Measurements from ENCODE around the gene SIGLEC10. TPM values are rescaled to one million over a fixed set of nuclear protein-coding genes. Genes with fewer than 3 reads are reported as not detected.

The SIGLEC10 gene
- total RNA-seq, 2 donors from 2014 or later: 0.32 TPM; not detected in 1

DNA sequence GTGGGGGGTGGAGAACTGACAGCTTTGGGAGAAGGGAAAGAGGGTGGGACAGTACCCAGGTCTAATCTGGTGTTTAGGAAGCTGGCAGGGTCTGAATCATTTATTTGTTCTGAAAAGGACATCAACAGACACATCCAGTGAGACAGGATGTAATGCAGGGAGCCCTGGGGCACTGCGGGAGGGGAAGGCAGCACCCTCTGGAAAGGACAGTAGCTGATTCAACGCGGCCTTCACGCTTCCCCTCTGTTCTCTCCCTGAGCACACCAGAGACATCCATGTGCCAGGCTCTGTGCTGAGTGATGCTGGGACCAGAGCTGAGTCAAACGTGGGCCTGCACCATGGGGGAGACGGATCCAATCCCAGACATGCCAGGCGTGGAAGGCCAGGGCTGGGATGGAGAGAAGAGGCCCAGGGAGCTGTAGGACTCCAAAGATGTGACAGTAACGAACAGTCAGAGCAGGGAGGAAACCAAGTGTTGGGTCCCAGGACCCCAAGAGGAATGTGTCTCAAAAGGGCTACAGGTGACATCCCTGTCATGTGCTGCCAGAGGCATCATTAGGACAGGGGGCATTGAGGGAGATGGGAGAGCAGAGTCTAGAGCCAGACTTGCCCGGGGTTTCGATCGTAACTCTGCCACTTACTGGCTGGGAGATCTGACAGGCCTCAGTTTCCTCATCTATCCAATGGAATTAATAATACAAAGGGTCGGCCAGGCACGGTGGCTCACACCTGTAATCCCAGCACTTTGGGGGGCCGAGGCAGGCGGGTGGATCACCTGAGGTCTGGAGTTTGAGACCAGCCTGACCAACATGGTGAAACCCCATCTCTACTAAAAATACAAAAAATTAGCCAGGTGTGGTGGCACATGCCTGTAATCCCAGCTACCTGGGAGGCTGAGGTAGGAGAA is 53.0 kb downstream of the SIGLEC10 start:
- H3K27ac Mint-ChIP-seq: peak overlapping the region; percentile 96 to 99

DNA sequence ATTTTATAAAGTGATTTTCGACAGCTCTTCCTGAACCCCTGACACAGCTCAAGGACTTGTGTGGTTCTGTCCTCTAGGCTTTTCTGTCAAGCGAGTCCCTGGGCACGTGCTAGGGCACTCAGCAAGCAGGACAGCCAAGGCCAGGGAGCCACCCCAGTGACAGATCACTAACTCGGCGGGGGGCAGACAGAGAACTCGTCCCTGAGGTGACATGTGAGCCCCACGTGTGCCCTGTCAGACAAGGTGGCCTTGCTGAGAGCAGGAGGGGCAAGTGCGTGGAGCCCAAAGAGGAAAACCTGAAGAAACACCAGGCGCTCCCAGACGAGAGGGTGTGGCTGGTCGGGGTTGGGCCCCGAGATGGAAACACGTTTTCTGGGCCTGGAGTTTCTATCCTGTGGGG is 56.2 kb downstream of the SIGLEC10 start:
- Mint-ChIP-seq H3K36me3 (peaks cover 18 to 22% of the 10 kb centered on the region in 2 donors), H3K27ac (no peak overlapping the region), H3K9me3 (no peaks in the 10 kb centered on the region)
- DNase-seq (ENCODE audit: low spot score in 2 of 2) (no peak), ATAC-seq (no peak)

More for the DNA sequence above, 53.0 kb downstream of the SIGLEC10 start:
- no peak for ATAC-seq
- Mint-ChIP-seq H3K36me3 (peaks cover 27 to 28% of the 10 kb centered on the region in 2 donors), H3K9me3 (no peaks in the 10 kb centered on the region)
- DNase-seq (ENCODE audit: low spot score in 2 of 2): no peak

Other genes with a start within 250 kb of the SIGLEC10 start
- 1 to 10 TPM in 1 of 2 donors, under 1 TPM in 1; 0.91 to 2.9 TPM for gene CD33, start 192.6 kb downstream of the SIGLEC10 start, total RNA-seq
- not detected for gene SIGLECL1, start 166.6 kb downstream of the SIGLEC10 start, total RNA-seq
- under 1 TPM in 1 of 2 donors, not detected in 1; 0.16 TPM for gene IGLON5, start 106.0 kb downstream of the SIGLEC10 start, total RNA-seq
- 1 to 10 TPM; 3.0 to 6.4 TPM for gene VSIG10L, start 75.5 kb downstream of the SIGLEC10 start, total RNA-seq
- gene ETFB, start 51.3 kb downstream of the SIGLEC10 start, total RNA-seq: 100 to 1,000 TPM; 147 to 153 TPM
- gene CLDND2, start 48.6 kb downstream of the SIGLEC10 start, total RNA-seq: 1 to 10 TPM; 1.8 to 4.7 TPM
- gene NKG7, start 45.0 kb downstream of the SIGLEC10 start, total RNA-seq: 10 to 100 TPM; 63.9 to 92.4 TPM
- 1 to 10 TPM in 1 of 2 donors, not detected in 1; 1.2 TPM for gene LIM2, start 29.7 kb downstream of the SIGLEC10 start, total RNA-seq
- not detected for gene C19orf84, start 27.1 kb downstream of the SIGLEC10 start, total RNA-seq
- not detected for gene SIGLEC8, start 40.8 kb upstream of the SIGLEC10 start, total RNA-seq
- gene CEACAM18, start 60.9 kb upstream of the SIGLEC10 start, total RNA-seq: not detected
- gene SIGLEC12, start 84.2 kb upstream of the SIGLEC10 start, total RNA-seq: 1 to 10 TPM in 1 of 2 donors, not detected in 1; 1.4 TPM
- not detected for gene SIGLEC6, start 114.0 kb upstream of the SIGLEC10 start, total RNA-seq
- gene ZNF175, start 153.6 kb upstream of the SIGLEC10 start, total RNA-seq: 10 to 100 TPM; 11.3 to 14.2 TPM
- not detected for gene SIGLEC5, start 212.8 kb upstream of the SIGLEC10 start, total RNA-seq
- gene SIGLEC14, start 229.2 kb upstream of the SIGLEC10 start, total RNA-seq: under 1 TPM in 1 of 2 donors, not detected in 1; 0.47 TPM

Measured in activated naive CD4-positive, alpha-beta T cell treated with anti-CD3 and anti-CD28 coated beads, Interleukin-2, amount 50 U/mL, for 72 hours (primary cell).